H1 (cell line): ENCODE results near the gene RHO.

ENCODE experiments used
- JUN ChIP-seq: IDR thresholded peaks from 2 replicates; pipeline ENCODE4 v1.6.1; 2011; ENCODE audit warnings: low read depth, mild to moderate bottlenecking, improper control_type of control experiment, low read length
- TAF7 ChIP-seq: optimal IDR thresholded peaks from 2 replicates; pipeline ENCODE3; 2011; ENCODE audit warnings: low read depth, mild to moderate bottlenecking, inconsistent platforms, low read length, moderate library complexity, borderline replicate concordance
- TF ChIP-seq, protein P1 (sequence below), 3 experiments: IDR thresholded peaks; 1 replicate in 2 of 3; 2 replicates in 1 of 3; pipeline versions ENCODE4 v1.5.1 to v1.6.1; 2011; ENCODE audit warnings: low read length in 3 of 3, mild to moderate bottlenecking in 3 of 3, inconsistent platforms in 2 of 3, low read depth in 1 of 3, moderate library complexity in 1 of 3; ENCODE audit not compliant: insufficient read depth in 1 of 3; ENCODE audit errors: control extremely low read depth in 1 of 3

DNA sequence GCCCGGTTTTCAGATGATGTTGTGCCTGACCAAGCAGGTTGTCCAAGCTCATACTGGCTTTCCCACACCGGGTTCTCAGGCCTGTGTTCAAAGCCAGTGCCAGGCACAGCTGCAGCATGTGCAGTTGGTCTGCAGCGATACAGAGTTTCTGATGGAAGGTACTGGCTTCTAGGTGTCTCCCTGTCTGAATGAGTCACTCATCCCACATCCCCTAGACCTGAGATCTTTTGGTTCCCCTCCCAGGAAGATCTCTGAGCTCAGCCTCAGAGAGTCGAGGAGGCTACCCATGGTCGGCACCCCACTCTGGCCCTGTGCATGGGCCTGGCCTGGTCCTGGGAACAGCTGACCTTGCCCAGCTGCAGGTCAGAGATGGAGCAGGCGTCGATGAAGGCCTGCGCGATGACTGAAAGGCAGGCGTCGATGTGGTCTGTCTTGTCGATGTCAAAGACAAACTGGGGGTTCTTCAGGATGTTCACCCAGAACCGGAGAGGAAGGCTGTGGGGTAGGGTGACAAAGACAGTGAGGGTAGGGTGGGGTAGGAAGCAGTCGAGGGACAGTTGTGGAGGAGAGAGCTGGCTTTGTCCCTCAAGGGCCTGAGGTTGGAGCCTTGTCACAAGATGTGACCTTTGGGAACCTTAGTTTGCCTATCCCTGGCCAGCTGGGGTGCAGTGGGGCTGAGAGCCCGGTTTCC lies 29.8 kb downstream of the RHO start:
- no peak for TF ChIP-seq TAF7
- TF ChIP-seq, protein P1, sequence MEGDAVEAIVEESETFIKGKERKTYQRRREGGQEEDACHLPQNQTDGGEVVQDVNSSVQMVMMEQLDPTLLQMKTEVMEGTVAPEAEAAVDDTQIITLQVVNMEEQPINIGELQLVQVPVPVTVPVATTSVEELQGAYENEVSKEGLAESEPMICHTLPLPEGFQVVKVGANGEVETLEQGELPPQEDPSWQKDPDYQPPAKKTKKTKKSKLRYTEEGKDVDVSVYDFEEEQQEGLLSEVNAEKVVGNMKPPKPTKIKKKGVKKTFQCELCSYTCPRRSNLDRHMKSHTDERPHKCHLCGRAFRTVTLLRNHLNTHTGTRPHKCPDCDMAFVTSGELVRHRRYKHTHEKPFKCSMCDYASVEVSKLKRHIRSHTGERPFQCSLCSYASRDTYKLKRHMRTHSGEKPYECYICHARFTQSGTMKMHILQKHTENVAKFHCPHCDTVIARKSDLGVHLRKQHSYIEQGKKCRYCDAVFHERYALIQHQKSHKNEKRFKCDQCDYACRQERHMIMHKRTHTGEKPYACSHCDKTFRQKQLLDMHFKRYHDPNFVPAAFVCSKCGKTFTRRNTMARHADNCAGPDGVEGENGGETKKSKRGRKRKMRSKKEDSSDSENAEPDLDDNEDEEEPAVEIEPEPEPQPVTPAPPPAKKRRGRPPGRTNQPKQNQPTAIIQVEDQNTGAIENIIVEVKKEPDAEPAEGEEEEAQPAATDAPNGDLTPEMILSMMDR (IDR thresholded peaks at IDR 0.05; ENCODE audit: control extremely low read depth in 1 of 3, insufficient read depth in 1 of 3, low read depth in 1 of 3, low read length in 3 of 3): no peak
- TF ChIP-seq JUN: no peak
